Peyer's patch (tissue), 4 donors: Measurements from ENCODE around the gene ABCA6.

ENCODE experiments used
- CTCF ChIP-seq, 6 experiments: fragments of 450-650 bp in 4 of 6; fragments of 200-600 bp in 2 of 6; sonication (generic) in 1 of 6; IDR thresholded peaks; one replicate each; pipeline ENCODE4 v1.5.1; 2017 to 2019; ENCODE audit warnings: antibody characterized with exemption in 6 of 6, mild to moderate bottlenecking in 3 of 6, moderate library complexity in 1 of 6
- POLR2A ChIP-seq, 2 donors: fragments of 450-650 bp; IDR thresholded peaks; one replicate each; pipeline ENCODE4 v1.5.1; 2017; ENCODE audit warnings: antibody characterized with exemption in 2 of 2, mild to moderate bottlenecking in 2 of 2, moderate library complexity in 2 of 2

- TF ChIP-seq CTCF (IDR thresholded peaks at IDR 0.05) (no peak), POLR2A (IDR thresholded peaks at IDR 0.05) (no peak)
Measured at GRCh38 chr17:69057280-69057679, 84.4 kb downstream of the ABCA6 start.
